Transverse colon (tissue), 4 donors: ENCODE data around the gene PLXNB2. TPM values are rescaled to one million over a fixed set of nuclear protein-coding genes. Genes with fewer than 3 reads are reported as not detected.

Experiments used
- DNase-seq: peaks from one replicate; pipeline ENCODE4 v3.0.0-alpha.2; 2019
- H3K27ac ChIP-seq, 4 donors: fragments of 200-600 bp; sonication (generic); 2 replicates each; pipeline ENCODE4 v1.5.1; 2016 to 2018; ENCODE audit warnings: inconsistent platforms in 4 of 4
- H3K27me3 ChIP-seq: fragments of 200-600 bp; sonication (generic); 2 replicates; pipeline ENCODE4 v1.5.1; 2017; ENCODE audit warnings: inconsistent platforms
- H3K36me3 ChIP-seq, 4 donors: fragments of 200-600 bp; sonication (generic); 2 replicates each; pipeline ENCODE4 v1.5.1; 2017 to 2019; ENCODE audit warnings: inconsistent platforms in 4 of 4
- H3K4me1 ChIP-seq, 4 donors: fragments of 200-600 bp; sonication (generic); 2 replicates each; pipeline ENCODE4 v1.5.1; 2017 to 2020; ENCODE audit warnings: inconsistent platforms in 4 of 4
- H3K4me3 ChIP-seq, 4 donors: fragments of 200-600 bp; sonication (generic); 1 replicate in 1 of 4; 2 replicates in 3 of 4; pipeline versions ENCODE4 v1.5.1 to v1.6.1; 2017 to 2019; ENCODE audit warnings: inconsistent platforms in 4 of 4
- H3K9me3 ChIP-seq, 2 donors: fragments of 200-600 bp; sonication (generic); 2 replicates each; pipeline ENCODE4 v1.5.1; 2017 to 2019; ENCODE audit warnings: inconsistent platforms in 2 of 2
- CTCF ChIP-seq, 5 experiments: fragments of 200-600 bp in 3 of 5; fragments of 450-650 bp in 2 of 5; sonication (generic) in 3 of 5; IDR thresholded peaks; 1 replicate in 2 of 5; 2 replicates in 3 of 5; pipeline ENCODE4 v1.5.1; 2016 to 2017; ENCODE audit warnings: antibody characterized with exemption in 5 of 5, inconsistent platforms in 3 of 5, mild to moderate bottlenecking in 2 of 5, moderate library complexity in 1 of 5
- EP300 ChIP-seq: sonication (generic); formaldehyde crosslinking; IDR thresholded peaks from one replicate; pipeline ENCODE4 v1.6.1; 2017; ENCODE audit warnings: antibody characterized with exemption, low read depth
- POLR2A ChIP-seq: fragments of 450-650 bp; IDR thresholded peaks from one replicate; pipeline ENCODE4 v1.6.1; 2016; ENCODE audit warnings: antibody characterized with exemption, mild to moderate bottlenecking, moderate library complexity
- POLR2AphosphoS5 ChIP-seq, 3 donors: sonication (generic); formaldehyde crosslinking; IDR thresholded peaks; one replicate each; pipeline ENCODE4 v1.6.1; 2016; ENCODE audit warnings: antibody characterized with exemption in 3 of 3
- WGBS, 2 donors: methylation state at CpG; one replicate each; pipeline ENCODE4 v1.1.5; 2018; ENCODE audit warnings: low coverage in 1 of 2; 5-methylcytosine and 5-hydroxymethylcytosine counted together
- in situ Hi-C, 4 donors: fragments of 200-750 bp; cut with MboI; loops; one replicate each; pipeline versions ENCODE4 v1.15.0 to v1.15.1; 2017; ENCODE audit warnings: low sequenced_read_pairs in 3 of 4, low pct_ligation_motif_present in 1 of 4, low pct_unique_long_range_greater_than_20kb in 1 of 4
- intact Hi-C: fragments of 100-400 bp; cut with DNase I; formaldehyde crosslinking; loops from one replicate; pipeline ENCODE4 v1.15.1; 2023; ENCODE audit warnings: low total_unique reads
- total RNA-seq, 4 donors: library from RNA; depleted of rRNA; stranded (reverse); fragments of >200 nt; gene quantifications; one replicate each; pipeline ENCODE4 v1.1.0, GENCODE V29; 2016

Gene PLXNB2
- total RNA-seq, 4 donors from 2014 or later: 305 to 880 (median 460) TPM

GRCh38 chr22:50293441-50294318 lies 13.8 kb downstream of the PLXNB2 start:
- H3K36me3 ChIP-seq: peaks cover 0 to 17% (median 4%) of the 10 kb centered on the region in 4 donors
- no peaks in the 10 kb centered on the region for H3K27me3 ChIP-seq
- H3K9me3 ChIP-seq: no peaks in the 10 kb centered on the region
- peak; percentile 85 for DNase-seq
- in situ Hi-C loops (no loop called here), intact Hi-C loops (no loop called here)
- TF ChIP-seq POLR2A (peak; percentile 54), EP300 (no peak), POLR2AphosphoS5 (IDR thresholded peaks at IDR 0.05) (peak in 2 of 3 donors; percentile 75 to 77), CTCF (IDR thresholded peaks at IDR 0.05) (peak in 3 of 5 experiments; percentile 14 to 39 (median 34))
- WGBS, 2 donors: 15% methylated on average over 34 of the region's 42 CpGs; no CpG with 5 or more reads in 1 of the 2 donors
- peak overlapping the region; percentile 78 to 94 (median 88) for H3K27ac ChIP-seq
- H3K4me3 ChIP-seq: peak overlapping the region in 3 of 4 donors; percentile 4 to 38 (median 24)
- peaks cover 50 to 57% (median 52%) of the 10 kb centered on the region in 4 donors for H3K4me1 ChIP-seq

- in situ Hi-C loops (no loop called here), intact Hi-C loops (no loop called here)
- 49 to 80% methylated on average over 1 to 20 of the region's 29 CpGs for WGBS, 2 donors
- no peak for TF ChIP-seq EP300
- no peak for TF ChIP-seq POLR2A
- no peak for TF ChIP-seq POLR2AphosphoS5 (IDR thresholded peaks at IDR 0.05)
- no peak for TF ChIP-seq CTCF (IDR thresholded peaks at IDR 0.05)
- Histone ChIP-seq H3K36me3 (peaks cover 0 to 24% (median 7%) of the 10 kb centered on the region in 4 donors), H3K27ac (peak overlapping the region; percentile 78 to 94 (median 88)), H3K27me3 (no peaks in the 10 kb centered on the region), H3K4me3 (peak overlapping the region in 3 of 4 donors; percentile 4 to 38 (median 24)), H3K9me3 (no peaks in the 10 kb centered on the region), H3K4me1 (peaks cover 43 to 49% (median 44%) of the 10 kb centered on the region in 4 donors)
- no peak for DNase-seq
Measured at GRCh38 chr22:50292643-50293440, 14.6 kb downstream of the PLXNB2 start.

- Histone ChIP-seq H3K27ac (no peak overlapping the region), H3K4me3 (no peak overlapping the region), H3K9me3 (no peaks in the 10 kb centered on the region), H3K36me3 (peaks cover 0 to 46% (median 18%) of the 10 kb centered on the region in 4 donors), H3K4me1 (peaks cover 25 to 28% (median 27%) of the 10 kb centered on the region in 4 donors), H3K27me3 (no peaks in the 10 kb centered on the region)
- DNase-seq: no peak
- TF ChIP-seq CTCF (IDR thresholded peaks at IDR 0.05) (no peak), POLR2AphosphoS5 (IDR thresholded peaks at IDR 0.05) (no peak), POLR2A (no peak), EP300 (no peak)
- in situ Hi-C loops (no loop called here), intact Hi-C loops (no loop called here)
- WGBS, 2 donors: 90% methylated on average over 36 of the region's 37 CpGs; no CpG with 5 or more reads in 1 of the 2 donors
Measured at GRCh38 chr22:50289942-50290630, 17.4 kb downstream of the PLXNB2 start.
